ENCODE results near the gene CAND2. TPM values are rescaled to one million over a fixed set of nuclear protein-coding genes. Genes with fewer than 3 reads are reported as not detected.

The CAND2 gene
- total RNA-seq, 1 donor from 2014 or later = 11.3 TPM

DNA sequence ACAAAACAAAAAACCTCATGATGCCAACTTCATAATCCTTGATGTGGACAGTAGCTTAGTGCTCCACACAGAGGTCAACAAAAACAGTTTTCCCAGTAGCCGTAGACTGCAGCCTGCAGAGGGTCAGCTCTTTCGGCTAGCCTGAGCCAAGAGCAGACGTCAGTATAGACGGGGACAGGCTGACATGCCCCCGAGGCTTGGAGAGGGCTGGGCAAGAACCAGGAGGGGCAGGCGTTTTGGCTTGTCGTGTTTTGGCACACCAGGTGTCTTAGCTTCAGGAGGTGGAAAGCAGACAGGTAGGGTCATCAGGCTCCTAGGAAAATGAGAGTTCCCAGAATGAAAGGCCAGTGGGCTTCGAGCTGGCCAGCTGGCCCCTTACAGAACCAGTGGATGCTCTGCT is 21.8 kb downstream of the CAND2 start:
- Mint-ChIP-seq H3K4me1 (ENCODE audit: low read depth) (no peaks in the 10 kb centered on the region), H3K4me3 (ENCODE audit: unreplicated experiment) (no peak overlapping the region), H3K27ac (ENCODE audit: unreplicated experiment) (no peak overlapping the region), H3K27me3 (ENCODE audit: low read depth) (no peaks in the 10 kb centered on the region), H3K9me3 (ENCODE audit: low read depth) (no peaks in the 10 kb centered on the region), H3K36me3 (ENCODE audit: low read depth) (peaks cover 15% of the 10 kb centered on the region)
- TF ChIP-seq, protein P1, sequence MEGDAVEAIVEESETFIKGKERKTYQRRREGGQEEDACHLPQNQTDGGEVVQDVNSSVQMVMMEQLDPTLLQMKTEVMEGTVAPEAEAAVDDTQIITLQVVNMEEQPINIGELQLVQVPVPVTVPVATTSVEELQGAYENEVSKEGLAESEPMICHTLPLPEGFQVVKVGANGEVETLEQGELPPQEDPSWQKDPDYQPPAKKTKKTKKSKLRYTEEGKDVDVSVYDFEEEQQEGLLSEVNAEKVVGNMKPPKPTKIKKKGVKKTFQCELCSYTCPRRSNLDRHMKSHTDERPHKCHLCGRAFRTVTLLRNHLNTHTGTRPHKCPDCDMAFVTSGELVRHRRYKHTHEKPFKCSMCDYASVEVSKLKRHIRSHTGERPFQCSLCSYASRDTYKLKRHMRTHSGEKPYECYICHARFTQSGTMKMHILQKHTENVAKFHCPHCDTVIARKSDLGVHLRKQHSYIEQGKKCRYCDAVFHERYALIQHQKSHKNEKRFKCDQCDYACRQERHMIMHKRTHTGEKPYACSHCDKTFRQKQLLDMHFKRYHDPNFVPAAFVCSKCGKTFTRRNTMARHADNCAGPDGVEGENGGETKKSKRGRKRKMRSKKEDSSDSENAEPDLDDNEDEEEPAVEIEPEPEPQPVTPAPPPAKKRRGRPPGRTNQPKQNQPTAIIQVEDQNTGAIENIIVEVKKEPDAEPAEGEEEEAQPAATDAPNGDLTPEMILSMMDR (IDR thresholded peaks at IDR 0.05) = no peak
- no peak for DNase-seq (ENCODE audit: low spot score)

DNA sequence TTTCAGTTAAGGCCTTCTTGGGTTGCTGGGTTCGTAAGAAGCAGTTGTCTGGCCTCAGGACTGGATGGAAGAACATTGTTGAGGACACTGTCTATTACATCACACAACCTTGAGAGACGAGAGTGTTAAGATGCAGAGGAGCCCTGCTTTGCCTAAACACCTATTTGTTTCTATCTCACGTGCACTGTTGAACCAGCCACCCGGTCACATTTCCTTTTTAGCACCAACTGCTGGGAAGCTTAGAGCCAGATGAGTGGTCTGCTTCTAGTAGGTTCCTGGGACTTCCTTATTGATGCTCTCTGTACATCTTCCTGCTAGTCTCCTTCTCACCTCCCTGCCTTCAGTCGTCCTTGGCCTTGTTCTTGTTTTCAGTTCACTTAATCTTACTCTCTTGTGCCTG is 22.3 kb downstream of the CAND2 start:
- Mint-ChIP-seq H3K9me3 (ENCODE audit: low read depth) (no peaks in the 10 kb centered on the region), H3K4me1 (ENCODE audit: low read depth) (no peaks in the 10 kb centered on the region), H3K4me3 (ENCODE audit: unreplicated experiment) (no peak overlapping the region), H3K27me3 (ENCODE audit: low read depth) (no peaks in the 10 kb centered on the region), H3K27ac (ENCODE audit: unreplicated experiment) (no peak overlapping the region), H3K36me3 (ENCODE audit: low read depth) (peaks cover 13% of the 10 kb centered on the region)
- TF ChIP-seq, protein P1 (IDR thresholded peaks at IDR 0.05) = no peak
- no peak for DNase-seq (ENCODE audit: low spot score)

DNA sequence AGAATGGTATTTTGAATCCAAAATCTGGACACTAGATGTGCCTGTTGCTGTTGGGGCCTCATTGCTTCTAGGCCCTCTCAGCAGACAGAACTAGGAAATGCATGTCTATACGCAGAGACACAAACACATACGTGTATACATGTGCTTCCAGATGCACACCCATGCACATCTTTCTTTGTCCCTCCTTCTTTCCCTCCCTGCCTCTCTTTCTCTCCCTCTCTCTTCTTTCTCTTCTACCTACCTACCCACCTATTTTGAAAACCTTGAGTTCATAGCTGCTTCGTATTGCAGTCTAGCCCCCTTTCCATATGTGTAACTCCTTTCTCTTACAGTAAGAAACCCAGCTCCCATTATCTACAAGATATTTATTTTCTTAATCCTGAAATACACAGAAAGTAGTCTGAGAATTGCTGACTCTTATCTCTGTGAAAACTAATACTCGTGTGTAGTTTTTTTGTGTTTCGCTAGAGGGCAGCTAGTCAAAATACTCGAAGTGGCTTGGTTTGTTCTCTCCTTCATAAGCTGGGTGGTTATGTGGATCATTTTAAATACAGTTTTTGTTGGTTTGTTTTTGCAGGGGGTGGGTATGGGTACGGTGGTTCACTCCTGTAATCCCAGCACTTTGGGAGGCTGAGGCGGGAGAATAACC is 26.4 kb downstream of the CAND2 start:
- Mint-ChIP-seq H3K4me1 (ENCODE audit: low read depth) (no peaks in the 10 kb centered on the region), H3K27ac (ENCODE audit: unreplicated experiment) (peak overlapping the region; percentile 52), H3K4me3 (ENCODE audit: unreplicated experiment) (no peak overlapping the region), H3K36me3 (ENCODE audit: low read depth) (peaks cover 10% of the 10 kb centered on the region), H3K9me3 (ENCODE audit: low read depth) (no peaks in the 10 kb centered on the region), H3K27me3 (ENCODE audit: low read depth) (no peaks in the 10 kb centered on the region)
- DNase-seq (ENCODE audit: low spot score) = no peak
- TF ChIP-seq, protein P1 (IDR thresholded peaks at IDR 0.05) = peak; percentile 71

DNA sequence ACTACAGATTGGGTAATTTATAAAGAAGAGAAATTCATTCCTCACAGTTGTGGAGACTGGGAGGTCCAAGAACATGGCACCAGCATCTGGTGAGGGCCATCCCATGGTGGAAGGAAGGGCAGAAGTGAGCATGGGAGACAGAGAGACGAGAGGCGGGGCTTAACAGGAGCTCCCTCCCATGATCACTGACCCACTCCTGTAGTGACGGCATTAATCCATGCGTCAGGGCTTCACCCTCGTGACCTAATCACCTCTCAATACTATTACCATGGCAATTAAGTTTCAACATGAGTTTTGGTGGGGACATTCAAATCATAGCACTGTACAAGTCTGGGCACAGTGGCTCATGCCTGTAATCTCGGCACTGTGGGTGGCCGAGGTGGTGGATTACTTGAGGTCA is 27.8 kb downstream of the CAND2 start:
- no peaks in the 10 kb centered on the region for H3K27me3 Mint-ChIP-seq (ENCODE audit: low read depth)
- H3K36me3 Mint-ChIP-seq (ENCODE audit: low read depth) = peaks cover 10% of the 10 kb centered on the region
- H3K9me3 Mint-ChIP-seq (ENCODE audit: low read depth) = no peaks in the 10 kb centered on the region
- TF ChIP-seq, protein P1 (IDR thresholded peaks at IDR 0.05) = no peak
- no peak overlapping the region for H3K27ac Mint-ChIP-seq (ENCODE audit: unreplicated experiment)
- no peak overlapping the region for H3K4me3 Mint-ChIP-seq (ENCODE audit: unreplicated experiment)
- H3K4me1 Mint-ChIP-seq (ENCODE audit: low read depth) = no peaks in the 10 kb centered on the region
- no peak for DNase-seq (ENCODE audit: low spot score)

DNA sequence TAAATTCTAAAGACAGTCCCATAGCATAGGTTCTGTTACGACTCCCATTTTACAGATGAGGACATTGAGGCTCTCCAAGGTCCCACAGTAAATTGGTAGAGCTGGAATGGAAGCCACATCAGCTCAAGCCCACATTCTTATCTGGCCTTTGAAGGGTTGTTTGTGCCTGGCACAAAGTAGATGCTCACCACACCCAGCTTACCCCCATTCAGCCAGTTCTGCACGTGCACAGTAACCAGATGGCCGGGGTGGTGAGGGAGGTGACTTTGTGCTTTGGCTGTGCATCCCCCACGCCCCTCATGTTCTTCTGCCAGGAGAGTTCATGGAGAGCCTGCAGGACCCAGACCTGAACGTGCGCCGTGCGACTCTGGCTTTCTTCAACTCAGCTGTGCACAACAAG is 28.7 kb downstream of the CAND2 start:
- H3K4me3 Mint-ChIP-seq (ENCODE audit: unreplicated experiment) = no peak overlapping the region

More for the DNA sequence above, 28.7 kb downstream of the CAND2 start:
- H3K9me3 Mint-ChIP-seq (ENCODE audit: low read depth) = no peaks in the 10 kb centered on the region
- H3K27ac Mint-ChIP-seq (ENCODE audit: unreplicated experiment) = no peak overlapping the region
- TF ChIP-seq, protein P1 (IDR thresholded peaks at IDR 0.05) = no peak
- H3K4me1 Mint-ChIP-seq (ENCODE audit: low read depth) = peaks cover 4% of the 10 kb centered on the region
- peaks cover 6% of the 10 kb centered on the region for H3K36me3 Mint-ChIP-seq (ENCODE audit: low read depth)
- H3K27me3 Mint-ChIP-seq (ENCODE audit: low read depth) = no peaks in the 10 kb centered on the region
- DNase-seq (ENCODE audit: low spot score) = no peak

All from chondrocyte (in vitro differentiated cells).